K562 (cell line): ENCODE data around the gene TMEM120B. TPM values are rescaled to one million over a fixed set of nuclear protein-coding genes. Genes with fewer than 3 reads are reported as not detected.
"Not testable (repeated sequence)": the region's sequence is repeated elsewhere in the genome, so short reads cannot be mapped to it uniquely, and the experiment has no call there.

Experiments
- ATAC-seq: fragments of 200-7000 bp; cut with Tn5 transposase; 3 replicates; pipeline ENCODE4 v1.9.1; 2020; ENCODE audit warnings: moderate library complexity
- BruUV-seq: library from RNA; stranded (reverse); fragments of 400-500 nt; replicated peaks from 2 replicates; lab custom pipeline; 2021; lab: Mats Ljungman, UMichigan
- CTCF ChIA-PET: fragments of 300-600 bp; formaldehyde crosslinking; extraction: SDS; loops from one replicate; lab custom pipeline; 2021; ENCODE audit warnings: low intra/inter-chr PET ratio; lab: Yijun Ruan, JAX
- POLR2A ChIA-PET: fragments of 300-600, 350-650 bp; sonication (Branson Sonifier 250); formaldehyde crosslinking; extraction: SDS; loops from one replicate; lab custom pipeline; 2021; ENCODE audit warnings: antibody characterized with exemption, inconsistent platforms; lab: Yijun Ruan, JAX
- DNase-seq, 4 experiments: peaks; one replicate each; pipeline versions ENCODE4 v3.0.0 to v3.0.0-alpha.2; 2011 to 2018; ENCODE audit warnings: low spot score in 3 of 4, mixed read lengths in 3 of 4; ENCODE audit errors: extremely low read depth in 1 of 4
- FAIRE-seq: peaks from 2 replicates; lab custom pipeline; 2011; peaks lifted over from hg19 to GRCh38; lab: Jason Lieb, UNC
- H2AFZ ChIP-seq: 2 replicates; pipeline ENCODE4 v1.6.0; 2011; ENCODE audit warnings: low read depth, low read length, control low read depth, inconsistent platforms
- H3K27ac ChIP-seq: fragments of 200-600 bp; 3 replicates; pipeline ENCODE4 v1.8.0; 2011; ENCODE audit warnings: low read depth, mild to moderate bottlenecking, control low read depth, inconsistent platforms, low read length, moderate library complexity, mixed read lengths; ENCODE audit errors: extremely low read depth
- H3K27me3 ChIP-seq, 2 experiments: fragments of 300-600 bp in 1 of 2; 2 replicates in 1 of 2; 3 replicates in 1 of 2; pipeline versions ENCODE4 v1.6.0 to v1.8.0; 2011; ENCODE audit warnings: inconsistent platforms in 2 of 2, low read length in 2 of 2, mild to moderate bottlenecking in 1 of 2, mixed read lengths in 1 of 2, moderate library complexity in 1 of 2; ENCODE audit not compliant: control insufficient read depth in 2 of 2, insufficient read depth in 2 of 2
- H3K36me3 ChIP-seq: fragments of 300-600 bp; 3 replicates; pipeline ENCODE4 v1.8.0; 2011; ENCODE audit warnings: mild to moderate bottlenecking, low read length, inconsistent platforms; ENCODE audit not compliant: control insufficient read depth, insufficient read depth
- H3K4me1 ChIP-seq, 2 experiments: fragments of 200-600 bp in 1 of 2; replicated peaks in 1 of 2; 2 replicates in 1 of 2; 3 replicates in 1 of 2; pipeline versions ENCODE4 v1.5.1 to v1.8.0; 2011; ENCODE audit warnings: inconsistent platforms in 2 of 2, low read length in 2 of 2, mild to moderate bottlenecking in 1 of 2, mixed read lengths in 1 of 2, moderate library complexity in 1 of 2; ENCODE audit not compliant: control insufficient read depth in 2 of 2, insufficient read depth in 2 of 2
- H3K4me2 ChIP-seq: 2 replicates; pipeline ENCODE4 v1.6.1; 2011; ENCODE audit warnings: low read length, control low read depth, inconsistent platforms, mixed read lengths; ENCODE audit not compliant: insufficient read depth
- H3K4me3 ChIP-seq: fragments of 200-600 bp; sonication (generic), shearing (Covaris generic); 2 replicates; pipeline ENCODE4 v1.5.1; 2016; ENCODE audit warnings: control low read depth, inconsistent platforms
- H3K79me2 ChIP-seq: fragments of 200-600 bp; 3 replicates; pipeline ENCODE4 v1.8.0; 2011; ENCODE audit warnings: low read length, inconsistent platforms; ENCODE audit not compliant: control insufficient read depth, insufficient read depth
- H3K9ac ChIP-seq, 2 experiments: 2 replicates each; pipeline versions ENCODE4 v1.6.0 to v1.6.1; 2011; ENCODE audit warnings: low read depth in 2 of 2, low read length in 2 of 2, control low read depth in 1 of 2, inconsistent platforms in 1 of 2, mild to moderate bottlenecking in 1 of 2, mixed read lengths in 1 of 2; ENCODE audit not compliant: insufficient read depth in 1 of 2
- H3K9me1 ChIP-seq: one replicate; pipeline ENCODE4 v1.6.0; 2011; ENCODE audit warnings: inconsistent platforms, mild to moderate bottlenecking, low read length, moderate library complexity; ENCODE audit not compliant: control insufficient read depth, insufficient read depth
- H3K9me3 ChIP-seq: replicated peaks from 2 replicates; pipeline ENCODE4 v1.5.1; 2011; ENCODE audit warnings: low read depth, low read length, inconsistent platforms; ENCODE audit not compliant: control insufficient read depth, insufficient read depth
- H4K20me1 ChIP-seq: replicated peaks from 2 replicates; pipeline ENCODE4 v1.6.1; 2011; ENCODE audit warnings: low read length, inconsistent platforms, mixed read lengths; ENCODE audit not compliant: control insufficient read depth, insufficient read depth
- CTCF ChIP-seq, 3 experiments: IDR thresholded peaks in 2 of 3; conservative IDR thresholded peaks in 1 of 3; 2 replicates each; pipeline ENCODE4 v1.5.1; 2011 to 2012; ENCODE audit warnings: low read length in 3 of 3, mild to moderate bottlenecking in 3 of 3, control low read depth in 2 of 3, improper control_type of control experiment in 1 of 3, inconsistent platforms in 1 of 3, low read depth in 1 of 3, mixed read lengths in 1 of 3, moderate library complexity in 1 of 3; ENCODE audit not compliant: insufficient read depth in 2 of 3
- EP400 ChIP-seq: fragments of 450-650 bp; IDR thresholded peaks from 2 replicates; pipeline ENCODE4 v1.6.1; 2017; ENCODE audit warnings: antibody characterized with exemption, mild to moderate bottlenecking, moderate library complexity
- WGBS: fragments of 100-300 bp; shearing (Covaris generic); methylation state at CpG from one replicate; pipeline ENCODE4 v1.1.6; 2016; ENCODE audit warnings: low coverage, mixed read lengths; ENCODE audit not compliant: insufficient coverage; ENCODE audit errors: missing lambda C conversion rate; 5-methylcytosine and 5-hydroxymethylcytosine counted together
- in situ Hi-C: fragments of 300-500 bp; cut with MboI; formaldehyde crosslinking; loops from 4 replicates; pipeline ENCODE4 v1.15.0; 2018; ENCODE audit warnings: inconsistent platforms, mixed read lengths
- intact Hi-C: fragments of 100-400 bp; cut with micrococcal nuclease; formaldehyde crosslinking; loops from 2 replicates; pipeline ENCODE4 v1.14.2; 2022
- polyA plus RNA-seq, 8 experiments: library from polyadenylated mRNA; depleted of rRNA in 4 of 8; stranded (reverse) in 5 of 8; unstranded in 3 of 8; fragments of >200 nt; fragmentation: Nextera tagmentation in 2 of 8; fragmentation: Illumina TruSeq in 1 of 8; extraction: Ambion mirVana in 2 of 8; extraction: Trizol in 1 of 8; gene quantifications; 2 replicates each; pipeline versions ENCODE4 v1.2.1 to v1.2.3, GENCODE V29; 2011 to 2014; ENCODE audit warnings: inconsistent platforms in 1 of 8, missing spikeins in 1 of 8
- total RNA-seq, 7 experiments: library from RNA; depleted of rRNA in 6 of 7; stranded (reverse); fragments of >200 nt in 6 of 7; fragmentation: Illumina TruSeq in 2 of 7; extraction: Trizol in 2 of 7; gene quantifications; 2 replicates each; pipeline versions ENCODE4 v1.2.1 to v1.2.3, GENCODE V29; 2011 to 2021; ENCODE audit warnings: low replicate concordance in 1 of 7

Gene TMEM120B
- total and polyA plus RNA-seq, 9 of the 15 experiments (the other 6 are each of a cell fraction or from before 2014, with no cell fraction given): 1.7 to 18.6 (median 7.4) TPM

DNA sequence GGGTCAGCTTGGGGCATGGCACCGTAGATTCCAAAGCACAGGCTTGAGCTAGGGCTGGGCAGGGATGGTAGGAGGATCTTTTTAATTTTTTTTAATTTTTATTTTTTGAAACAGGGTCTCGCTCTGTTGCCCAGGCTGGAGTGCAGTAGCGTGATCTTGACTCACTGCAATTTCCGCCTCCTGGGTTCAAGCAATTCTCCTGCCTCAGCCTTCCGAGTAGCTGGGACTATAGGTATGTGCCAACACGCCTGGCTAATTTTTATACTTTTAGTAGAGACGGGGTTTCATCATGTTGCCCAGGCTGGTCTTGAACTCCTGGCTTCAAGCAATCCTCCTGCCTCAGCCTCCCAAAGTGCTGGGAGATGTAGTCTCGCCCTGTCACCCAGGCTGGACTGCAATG is 78.2 kb downstream of the TMEM120B start:
- not testable (repeated sequence) for H3K36me3 ChIP-seq, H3K27ac ChIP-seq, H2AFZ ChIP-seq, H3K27me3 ChIP-seq, H3K4me3 ChIP-seq, H3K4me2 ChIP-seq, H3K9me1 ChIP-seq, H4K20me1 ChIP-seq, DNase-seq, ATAC-seq, BruUV-seq, H3K9me3 ChIP-seq, FAIRE-seq
- WGBS: 89% methylated on average over 8 of the region's 8 CpGs
- peaks cover 14% of the 10 kb centered on the region; the same call in 2 of the 3 replicates for H3K79me2 ChIP-seq
- H3K9ac ChIP-seq: peak overlapping the region in 1 of 2 experiments; percentile 65; a peak in 1 of 4 replicates
- POLR2A ChIA-PET: interaction anchor here (2.2 to 9.4 kb wide), 2 partner anchors 9 to 17 kb away, joined by 10 to 194 read pairs; partner anchors contain the start of gene SETD1B
- CTCF ChIA-PET: interaction anchor here (0.6 to 0.9 kb wide), 2 partner anchors 94 to 163 kb away, joined by 3 to 4 read pairs; no protein-coding TSS in a partner anchor
- peaks cover 11 to 57% of the 10 kb centered on the region in 2 experiments for H3K4me1 ChIP-seq
- in situ Hi-C loops: loop anchor here (5.0 kb wide), 2 partner anchors 98 to 238 kb away; no protein-coding TSS in a partner anchor
- intact Hi-C loops: loop anchor here (5.0 kb wide), 1 partner anchor 238 kb away; no protein-coding TSS in a partner anchor

DNA sequence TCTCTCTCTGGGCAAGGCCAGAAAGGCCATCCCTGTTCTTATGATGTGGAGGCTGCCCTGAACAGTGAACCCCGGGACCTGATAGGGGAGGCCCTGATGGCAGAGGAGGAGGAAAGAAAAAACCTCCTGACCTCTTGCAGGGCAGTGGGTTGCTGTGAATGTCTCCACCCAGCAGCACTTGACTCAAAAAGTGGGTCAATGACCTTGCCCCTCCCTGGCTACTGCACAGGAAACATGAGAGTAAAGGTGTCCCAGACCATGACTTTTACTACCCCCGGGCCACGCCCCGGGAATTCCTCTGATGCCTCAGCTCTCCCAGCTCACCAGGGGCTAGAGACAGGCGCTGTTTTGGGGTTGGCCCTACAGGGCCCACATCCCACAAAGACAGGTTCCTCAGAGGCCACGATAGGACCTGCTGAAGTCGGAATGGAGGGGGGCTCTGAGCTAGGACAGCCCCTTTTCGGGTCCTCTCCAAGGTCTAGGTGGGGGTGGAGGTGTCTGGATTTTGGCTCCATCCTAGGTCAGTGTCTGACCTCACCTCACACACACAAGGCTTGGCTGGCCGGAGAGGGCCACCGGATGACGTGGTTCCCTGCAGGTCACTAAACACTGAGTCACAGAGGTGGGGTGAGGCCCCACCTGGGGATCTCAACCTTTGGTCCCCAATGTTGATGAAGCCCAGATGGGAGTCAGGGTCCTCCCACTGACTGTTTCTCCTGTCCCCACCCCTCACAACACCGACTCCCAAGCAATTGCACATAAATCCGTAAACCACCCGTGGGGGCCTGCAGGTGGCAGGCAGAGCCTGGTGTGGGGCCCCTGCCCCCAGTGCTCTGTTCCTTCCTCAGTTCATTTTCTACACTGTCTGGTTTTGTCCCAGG is 79.4 kb downstream of the TMEM120B start:
- intact Hi-C loops (loop anchor here (5.0 kb wide), 1 partner anchor 240 kb away; no protein-coding TSS in a partner anchor), in situ Hi-C loops (loop anchor here (5.0 kb wide), 2 partner anchors 100 to 240 kb away; no protein-coding TSS in a partner anchor)
- peaks cover 15% of the 10 kb centered on the region; the same call in 2 of the 3 replicates for H3K36me3 ChIP-seq
- no peak for DNase-seq
- no TSS peak for BruUV-seq
- H2AFZ ChIP-seq: no peak overlapping the region
- H3K9me1 ChIP-seq: no peaks in the 10 kb centered on the region
- H3K9me3 ChIP-seq: no peaks in the 10 kb centered on the region
- H3K4me1 ChIP-seq: peaks cover 17 to 68% of the 10 kb centered on the region in 2 experiments
- 0 out of 6 replicates have a peak, but pooled peaks of 1 of the 3 experiments have one; percentile 16 for TF ChIP-seq CTCF (IDR thresholded peaks at IDR 0.05 in 2 of 3, conservative IDR thresholded peaks at IDR 0.05 in 1 of 3; ENCODE audit: insufficient read depth in 2 of 3, low read depth in 1 of 3, low read length in 3 of 3)
- TF ChIP-seq EP400: no peak
- H3K27ac ChIP-seq: no peak overlapping the region
- FAIRE-seq: no peak
- POLR2A ChIA-PET: interaction anchor here (2.2 to 9.4 kb wide), 2 partner anchors 10 to 16 kb away, joined by 10 to 194 read pairs; partner anchors contain the start of gene SETD1B
- H3K4me2 ChIP-seq: no peak overlapping the region
- peak overlapping the region in 1 of 2 experiments; percentile 38; a peak in 1 of 4 replicates for H3K9ac ChIP-seq
- CTCF ChIA-PET: interaction anchor here (0.9 to 5.9 kb wide), 3 partner anchors 19 to 95 kb away, joined by 4 to 73 read pairs (median 66); no protein-coding TSS in a partner anchor
- no peak for ATAC-seq
- H3K79me2 ChIP-seq: peaks cover 24% of the 10 kb centered on the region
- WGBS: 54% methylated on average over 14 of the region's 14 CpGs
- H4K20me1 ChIP-seq: no peaks in the 10 kb centered on the region
- H3K4me3 ChIP-seq: no peak overlapping the region
- H3K27me3 ChIP-seq: no peaks in the 10 kb centered on the region
